HepG2 (cell line): ENCODE data around the gene RAD9A. TPM values are rescaled to one million over a fixed set of nuclear protein-coding genes. Genes with fewer than 3 reads are reported as not detected.

ENCODE experiments used
- ATAC-seq: fragments of 200-7000 bp; cut with Tn5 transposase; 3 replicates; pipeline ENCODE4 v1.9.1; 2020; ENCODE audit warnings: mild to moderate bottlenecking, moderate library complexity
- BruUV-seq: library from RNA; stranded (reverse); fragments of 400-500 nt; replicated peaks from 2 replicates; lab custom pipeline; 2021; lab: Mats Ljungman, UMichigan
- CTCF ChIA-PET: fragments of 300-600 bp; formaldehyde crosslinking; extraction: SDS; loops from one replicate; lab custom pipeline; 2021; ENCODE audit warnings: low total read pairs, inconsistent platforms, low intra/inter-chr PET ratio; lab: Yijun Ruan, JAX
- POLR2A ChIA-PET: fragments of 350-600 bp; sonication (Branson Sonifier 250); formaldehyde crosslinking; loops from one replicate; lab custom pipeline; 2020; ENCODE audit warnings: antibody characterized with exemption, inconsistent platforms; lab: Yijun Ruan, JAX
- DNase-seq: peaks from one replicate; pipeline ENCODE4 v3.0.0-alpha.2; 2015; ENCODE audit warnings: low spot score
- FAIRE-seq: peaks from 3 replicates; lab custom pipeline; 2011; peaks lifted over from hg19 to GRCh38; lab: Jason Lieb, UNC
- H2AFZ ChIP-seq: one replicate; pipeline ENCODE4 v1.6.1; 2011; ENCODE audit warnings: low read length, inconsistent platforms
- H3K27ac ChIP-seq: fragments of 300-600 bp; 3 replicates; pipeline ENCODE4 v1.8.0; 2011; ENCODE audit warnings: mixed run types, mild to moderate bottlenecking, mixed read lengths, low read length, inconsistent platforms; ENCODE audit not compliant: insufficient read depth; ENCODE audit errors: extremely low read length
- H3K27me3 ChIP-seq, 2 experiments: fragments of 200-600 bp in 1 of 2; 2 replicates in 1 of 2; 3 replicates in 1 of 2; pipeline versions ENCODE4 v1.6.0 to v1.8.0; 2011; ENCODE audit warnings: low read length in 2 of 2, mild to moderate bottlenecking in 2 of 2, moderate library complexity in 2 of 2, inconsistent platforms in 1 of 2; ENCODE audit not compliant: insufficient read depth in 2 of 2, control insufficient read depth in 1 of 2
- H3K36me3 ChIP-seq, 2 experiments: fragments of 200-600 bp in 1 of 2; replicated peaks in 1 of 2; 2 replicates in 1 of 2; 3 replicates in 1 of 2; pipeline versions ENCODE4 v1.5.1 to v1.8.0; 2011; ENCODE audit warnings: low read length in 2 of 2, inconsistent platforms in 1 of 2; ENCODE audit not compliant: insufficient read depth in 2 of 2, control insufficient read depth in 1 of 2
- H3K4me1 ChIP-seq: 2 replicates; pipeline ENCODE4 v1.5.1; 2012; ENCODE audit warnings: low read length, inconsistent platforms; ENCODE audit not compliant: insufficient read depth
- H3K4me2 ChIP-seq: 2 replicates; pipeline ENCODE4 v1.6.0; 2011; ENCODE audit warnings: low read depth, low read length, inconsistent platforms
- H3K4me3 ChIP-seq, 3 experiments: fragments of 200-600 bp in 1 of 3; sonication (generic), shearing (Covaris generic) in 1 of 3; replicated peaks in 1 of 3; 2 replicates each; pipeline ENCODE4 v1.5.1; 2011 to 2016; ENCODE audit warnings: low read length in 3 of 3, inconsistent platforms in 2 of 3, low read depth in 2 of 3, mild to moderate bottlenecking in 2 of 3, control low read depth in 1 of 3, mixed read lengths in 1 of 3; ENCODE audit not compliant: insufficient read depth in 1 of 3
- H3K79me2 ChIP-seq: one replicate; pipeline ENCODE4 v1.6.1; 2011; ENCODE audit warnings: low read length, inconsistent platforms; ENCODE audit not compliant: insufficient read depth
- H3K9ac ChIP-seq: 2 replicates; pipeline ENCODE4 v1.6.0; 2011; ENCODE audit warnings: mild to moderate bottlenecking, low read depth, low read length, inconsistent platforms; ENCODE audit not compliant: insufficient read depth
- H3K9me3 ChIP-seq: 2 replicates; pipeline ENCODE4 v1.5.1; 2012; ENCODE audit warnings: mild to moderate bottlenecking, low read length
- H4K20me1 ChIP-seq: 2 replicates; pipeline ENCODE4 v1.6.0; 2011; ENCODE audit warnings: inconsistent platforms, mild to moderate bottlenecking, low read length, moderate library complexity; ENCODE audit not compliant: insufficient read depth
- AGO2 ChIP-seq: fragments of 200-400 bp; formaldehyde crosslinking; optimal IDR thresholded peaks from 2 replicates; pipeline ENCODE3; 2017; ENCODE audit warnings: mild to moderate bottlenecking, low read depth, low read length, moderate library complexity
- DNMT1 ChIP-seq: sonication (generic); formaldehyde crosslinking; IDR thresholded peaks from 2 replicates; pipeline ENCODE4 v1.5.1; 2020; ENCODE audit warnings: mild to moderate bottlenecking, missing genetic modification reagents
- ZFP82 ChIP-seq: sonication (generic); formaldehyde crosslinking; IDR thresholded peaks from 2 replicates; pipeline ENCODE4 v1.5.1; 2020; ENCODE audit warnings: mild to moderate bottlenecking, missing genetic modification reagents, borderline replicate concordance
- ZFP90 ChIP-seq: sonication (generic); formaldehyde crosslinking; IDR thresholded peaks from 2 replicates; pipeline ENCODE4 v1.8.0; 2022; ENCODE audit warnings: missing genetic modification reagents, mild to moderate bottlenecking, inconsistent platforms, borderline replicate concordance
- ZNF18 ChIP-seq: sonication (generic); formaldehyde crosslinking; IDR thresholded peaks from 2 replicates; pipeline ENCODE4 v1.8.0; 2022; ENCODE audit warnings: mild to moderate bottlenecking, missing genetic modification reagents; ENCODE audit not compliant: insufficient replicate concordance
- ZNF205 ChIP-seq: IDR thresholded peaks from 2 replicates; pipeline ENCODE4 v1.6.1; 2018; ENCODE audit warnings: missing biosample characterization, missing genetic modification reagents
- ZNF501 ChIP-seq: sonication (generic); formaldehyde crosslinking; IDR thresholded peaks from 2 replicates; pipeline ENCODE4 v1.5.1; 2020; ENCODE audit warnings: mild to moderate bottlenecking, moderate library complexity, missing genetic modification reagents
- ZNF687 ChIP-seq: sonication (generic); formaldehyde crosslinking; IDR thresholded peaks from 2 replicates; pipeline ENCODE4 v1.5.1; 2020; ENCODE audit warnings: mild to moderate bottlenecking, missing genetic modification reagents, moderate library complexity
- ZNF883 ChIP-seq: sonication (generic); formaldehyde crosslinking; IDR thresholded peaks from 2 replicates; pipeline ENCODE4 v1.5.1; 2020; ENCODE audit warnings: mild to moderate bottlenecking, missing genetic modification reagents; ENCODE audit errors: not compliant biosample characterization
- WGBS: methylation state at CpG from one replicate; pipeline ENCODE4 v1.1.6; 2017; ENCODE audit warnings: low lambda C conversion rate; 5-methylcytosine and 5-hydroxymethylcytosine counted together
- in situ Hi-C: cut with HindIII; loops from 2 replicates; pipeline ENCODE4 v1.10.0; 2017; ENCODE audit warnings: low pct_unique_long_range_greater_than_20kb; ENCODE audit not compliant: extremely low pct_ligation_motif_present
- intact Hi-C: fragments of 100-400 bp; cut with micrococcal nuclease; formaldehyde crosslinking; loops from one replicate; pipeline ENCODE4 v1.10.0; 2022; ENCODE audit not compliant: unreplicated experiment
- polyA plus RNA-seq, 8 experiments: library from polyadenylated mRNA; depleted of rRNA in 3 of 8; stranded (reverse) in 7 of 8; unstranded in 1 of 8; fragments of >200 nt; fragmentation: Illumina TruSeq in 4 of 8; extraction: Trizol in 4 of 8; gene quantifications; 2 replicates each; pipeline versions ENCODE4 v1.2.1 to v1.2.3, GENCODE V29; 2011 to 2016; ENCODE audit warnings: low read depth in 4 of 8, missing spikeins in 1 of 8, mixed read lengths in 1 of 8; ENCODE audit not compliant: insufficient read depth in 1 of 8
- total RNA-seq, 5 experiments: library from RNA; depleted of rRNA; stranded (reverse); fragments of >200 nt; fragmentation: Illumina TruSeq; extraction: Trizol; gene quantifications; 2 replicates each; pipeline ENCODE4 v1.2.3, GENCODE V29; 2016; ENCODE audit warnings: low read depth in 1 of 5

The RAD9A gene
- total and polyA plus RNA-seq, 2 of the 13 experiments (the other 11 are each of a cell fraction or from before 2014, with no cell fraction given): 10.1 to 15.7 TPM

- H3K4me3 ChIP-seq: peak overlapping the region in 1 of 3 experiments; percentile 4; a peak in 1 of 6 replicates
- no peak for FAIRE-seq
- H3K4me2 ChIP-seq: peak overlapping the region; percentile 74
- no peaks in the 10 kb centered on the region for H4K20me1 ChIP-seq
- 39% methylated on average over 10 of the region's 17 CpGs for WGBS
- H3K27ac ChIP-seq: no peak overlapping the region
- intact Hi-C loops: no loop called here
- no TSS peak for BruUV-seq
- peak; percentile 4 for ATAC-seq
- no peak overlapping the region for H2AFZ ChIP-seq
- CTCF ChIA-PET: no interaction called here
- no peaks in the 10 kb centered on the region for H3K36me3 ChIP-seq
- peaks cover 49% of the 10 kb centered on the region for H3K4me1 ChIP-seq
- peaks cover 10 to 48% of the 10 kb centered on the region in 2 experiments; a peak in 4 of 5 replicates for H3K27me3 ChIP-seq
- in situ Hi-C loops: no loop called here
- H3K9me3 ChIP-seq: no peaks in the 10 kb centered on the region
- POLR2A ChIA-PET: interaction anchor here (1.3 to 2.1 kb wide), 3 partner anchors 9 to 19 kb away, joined by 4 to 10 read pairs (median 5); partner anchors contain the start of genes PPP1CA and RAD9A
- no peak overlapping the region for H3K9ac ChIP-seq
- TF ChIP-seq AGO2: peak; percentile 8
- TF ChIP-seq ZFP90: no peak
- H3K79me2 ChIP-seq: no peaks in the 10 kb centered on the region
- DNase-seq: no peak
These were observed 19.4 kb downstream of the RAD9A start for GRCh38 chr11:67410984-67411784.

- DNase-seq: no peak
- Histone ChIP-seq H3K4me1 (peaks cover 52% of the 10 kb centered on the region), H3K27ac (no peak overlapping the region), H4K20me1 (no peaks in the 10 kb centered on the region), H3K27me3 (peaks cover 10 to 53% of the 10 kb centered on the region in 2 experiments; a peak in 4 of 5 replicates), H3K79me2 (no peaks in the 10 kb centered on the region), H3K9ac (no peak overlapping the region), H3K9me3 (no peaks in the 10 kb centered on the region), H3K4me2 (peak overlapping the region; percentile 21), H2AFZ (no peak overlapping the region)
- no TSS peak for BruUV-seq
- no peak for FAIRE-seq
- intact Hi-C loops: no loop called here
- POLR2A ChIA-PET: interaction anchor here (1.3 to 2.1 kb wide), 3 partner anchors 9 to 20 kb away, joined by 4 to 10 read pairs (median 5); partner anchors contain the start of genes PPP1CA and RAD9A
- WGBS: no CpG with 5 or more reads among the region's 7 CpGs
- TF ChIP-seq ZNF501 (0 out of 2 replicates have a peak, but pooled peaks have one; percentile 28), ZFP82 (CRISPR knock-in tag) (no peak), ZNF205 (CRISPR knock-in tag) (peak; percentile 92), DNMT1 (CRISPR knock-in tag) (no peak), ZNF883 (CRISPR knock-in tag) (peak; percentile 49), ZNF18 (peak; percentile 55), ZNF687 (CRISPR knock-in tag) (0 out of 2 replicates have a peak, but pooled peaks have one; percentile 8)
- TF ChIP-seq, all 625 proteins: peak for 5
- CTCF ChIA-PET: no interaction called here
- H3K4me3 ChIP-seq: peak overlapping the region in 1 of 3 experiments; percentile 4; a peak in 1 of 6 replicates
- ATAC-seq: peak; percentile 27
- in situ Hi-C loops: no loop called here
- H3K36me3 ChIP-seq: no peaks in the 10 kb centered on the region
These were observed 20.0 kb downstream of the RAD9A start for GRCh38 chr11:67411785-67412152.
